ENCODE results near the gene WDR33.

WDR33 gene

DNA sequence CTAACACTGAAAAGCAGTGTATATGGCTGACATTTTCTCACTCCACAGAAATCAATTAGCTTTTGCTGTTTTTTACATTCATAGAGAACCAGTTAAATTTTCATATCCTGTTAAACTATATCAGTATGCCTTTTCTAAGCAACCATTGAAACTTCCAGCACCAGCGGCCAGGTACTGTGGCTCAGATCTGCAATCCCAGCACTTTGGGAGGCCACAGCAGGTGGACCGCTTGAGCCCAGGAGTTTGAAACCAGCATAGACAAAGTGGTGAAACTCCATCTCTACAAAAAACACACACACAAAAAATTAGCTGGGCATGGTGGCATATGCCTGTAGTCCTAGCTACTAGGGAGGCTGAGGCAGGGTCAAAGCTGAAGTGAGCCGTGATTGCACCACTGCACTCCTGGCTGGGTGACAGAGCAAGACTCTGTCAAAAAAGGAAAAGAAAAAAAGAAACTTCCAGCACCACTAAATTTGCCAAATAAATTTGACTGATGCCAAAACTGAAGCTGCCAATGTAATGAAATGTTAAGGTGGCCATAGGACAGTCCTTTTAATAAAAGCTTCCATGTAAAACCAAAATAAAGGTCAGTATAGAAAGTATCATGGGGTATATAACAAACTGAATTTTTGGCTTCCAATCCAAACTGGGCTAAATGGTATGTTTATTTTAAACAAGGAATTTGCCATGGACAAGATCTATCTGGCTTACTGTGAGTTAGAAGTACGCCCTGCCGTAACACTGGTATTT is 106.2 kb downstream of the WDR33 start:
- Histone ChIP-seq H3K27me3 (no peaks in the 10 kb centered on the region), H3K4me3 (ENCODE audit: low read depth in 1 of 2, low read length in 1 of 2) (no peak overlapping the region), H3K27ac (no peak overlapping the region), H3K4me1 (ENCODE audit: control insufficient read depth in 1 of 2, insufficient read depth in 1 of 2, low read depth in 1 of 2, low read length in 1 of 2) (peaks cover 28 to 30% of the 10 kb centered on the region in 2 experiments), H3K9me3 (no peaks in the 10 kb centered on the region), H3K36me3 (peaks cover 45% of the 10 kb centered on the region)
- TF ChIP-seq, protein P1, sequence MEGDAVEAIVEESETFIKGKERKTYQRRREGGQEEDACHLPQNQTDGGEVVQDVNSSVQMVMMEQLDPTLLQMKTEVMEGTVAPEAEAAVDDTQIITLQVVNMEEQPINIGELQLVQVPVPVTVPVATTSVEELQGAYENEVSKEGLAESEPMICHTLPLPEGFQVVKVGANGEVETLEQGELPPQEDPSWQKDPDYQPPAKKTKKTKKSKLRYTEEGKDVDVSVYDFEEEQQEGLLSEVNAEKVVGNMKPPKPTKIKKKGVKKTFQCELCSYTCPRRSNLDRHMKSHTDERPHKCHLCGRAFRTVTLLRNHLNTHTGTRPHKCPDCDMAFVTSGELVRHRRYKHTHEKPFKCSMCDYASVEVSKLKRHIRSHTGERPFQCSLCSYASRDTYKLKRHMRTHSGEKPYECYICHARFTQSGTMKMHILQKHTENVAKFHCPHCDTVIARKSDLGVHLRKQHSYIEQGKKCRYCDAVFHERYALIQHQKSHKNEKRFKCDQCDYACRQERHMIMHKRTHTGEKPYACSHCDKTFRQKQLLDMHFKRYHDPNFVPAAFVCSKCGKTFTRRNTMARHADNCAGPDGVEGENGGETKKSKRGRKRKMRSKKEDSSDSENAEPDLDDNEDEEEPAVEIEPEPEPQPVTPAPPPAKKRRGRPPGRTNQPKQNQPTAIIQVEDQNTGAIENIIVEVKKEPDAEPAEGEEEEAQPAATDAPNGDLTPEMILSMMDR (IDR thresholded peaks at IDR 0.05): no peak

DNA sequence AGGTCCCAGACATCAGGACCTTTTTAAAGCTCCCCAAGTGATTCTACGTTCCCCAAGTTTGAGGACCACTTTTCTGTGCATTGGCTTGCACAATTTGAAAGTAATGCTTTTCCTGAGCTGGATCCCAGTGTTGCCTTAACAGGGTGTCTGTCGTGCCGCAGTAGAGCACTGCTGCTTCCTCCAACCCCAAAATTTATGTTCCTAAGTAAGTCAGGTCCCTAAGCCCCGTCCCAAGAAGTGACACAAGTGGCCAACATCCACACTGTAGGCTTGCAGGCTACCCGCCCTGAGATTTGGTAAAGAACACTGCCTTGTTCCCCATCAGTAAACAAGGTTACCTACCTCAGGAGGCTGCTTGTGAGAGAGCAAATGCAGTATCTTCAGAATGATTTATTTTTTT is 107.7 kb downstream of the WDR33 start:
- H3K4me3 ChIP-seq (ENCODE audit: low read depth in 1 of 2, low read length in 1 of 2): no peak overlapping the region
- H3K9me3 ChIP-seq: no peaks in the 10 kb centered on the region
- H3K27me3 ChIP-seq: no peaks in the 10 kb centered on the region
- H3K27ac ChIP-seq: peak overlapping the region; percentile 16
- TF ChIP-seq, protein P1 (IDR thresholded peaks at IDR 0.05): no peak
- peaks cover 30% of the 10 kb centered on the region for H3K36me3 ChIP-seq
- peaks cover 28 to 30% of the 10 kb centered on the region in 2 experiments for H3K4me1 ChIP-seq (ENCODE audit: control insufficient read depth in 1 of 2, insufficient read depth in 1 of 2, low read depth in 1 of 2, low read length in 1 of 2)

DNA sequence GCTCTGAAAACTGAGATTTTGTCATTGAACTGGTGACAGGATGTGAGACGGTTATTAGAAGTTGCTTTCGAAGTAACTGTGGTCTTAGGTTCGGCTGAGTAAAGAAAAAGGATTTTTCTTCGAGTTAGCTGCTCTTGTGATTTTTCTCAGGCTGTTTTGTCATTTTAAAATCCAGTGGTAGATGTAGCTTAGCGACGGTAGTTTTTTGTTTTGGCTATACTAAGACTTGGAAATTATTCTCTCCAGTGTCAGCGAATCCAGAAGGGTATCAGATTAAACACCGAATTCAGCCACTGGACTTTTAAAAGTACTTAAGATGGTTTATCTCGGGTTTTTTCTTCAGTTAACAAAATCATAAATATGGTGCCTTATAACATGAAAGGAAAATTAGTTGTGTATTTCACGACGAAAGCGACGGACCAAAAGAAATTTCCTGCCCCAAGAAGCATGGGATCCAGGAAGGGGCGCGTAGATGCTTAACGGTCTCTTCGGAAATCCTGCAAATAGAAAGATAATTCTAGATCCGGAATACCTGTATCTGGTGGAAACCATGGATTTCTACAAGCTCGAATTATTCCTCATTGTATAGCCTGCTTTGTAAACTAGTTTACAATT is 108.5 kb downstream of the WDR33 start:
- Histone ChIP-seq H3K27me3 (no peaks in the 10 kb centered on the region), H3K4me3 (ENCODE audit: low read depth in 1 of 2, low read length in 1 of 2) (peak overlapping the region; percentile 61 to 84), H3K27ac (peak overlapping the region; percentile 97), H3K36me3 (peaks cover 22% of the 10 kb centered on the region), H3K4me1 (ENCODE audit: control insufficient read depth in 1 of 2, insufficient read depth in 1 of 2, low read depth in 1 of 2, low read length in 1 of 2) (peaks cover 28 to 30% of the 10 kb centered on the region in 2 experiments), H3K9me3 (no peaks in the 10 kb centered on the region)
- TF ChIP-seq, protein P1 (IDR thresholded peaks at IDR 0.05): no peak

DNA sequence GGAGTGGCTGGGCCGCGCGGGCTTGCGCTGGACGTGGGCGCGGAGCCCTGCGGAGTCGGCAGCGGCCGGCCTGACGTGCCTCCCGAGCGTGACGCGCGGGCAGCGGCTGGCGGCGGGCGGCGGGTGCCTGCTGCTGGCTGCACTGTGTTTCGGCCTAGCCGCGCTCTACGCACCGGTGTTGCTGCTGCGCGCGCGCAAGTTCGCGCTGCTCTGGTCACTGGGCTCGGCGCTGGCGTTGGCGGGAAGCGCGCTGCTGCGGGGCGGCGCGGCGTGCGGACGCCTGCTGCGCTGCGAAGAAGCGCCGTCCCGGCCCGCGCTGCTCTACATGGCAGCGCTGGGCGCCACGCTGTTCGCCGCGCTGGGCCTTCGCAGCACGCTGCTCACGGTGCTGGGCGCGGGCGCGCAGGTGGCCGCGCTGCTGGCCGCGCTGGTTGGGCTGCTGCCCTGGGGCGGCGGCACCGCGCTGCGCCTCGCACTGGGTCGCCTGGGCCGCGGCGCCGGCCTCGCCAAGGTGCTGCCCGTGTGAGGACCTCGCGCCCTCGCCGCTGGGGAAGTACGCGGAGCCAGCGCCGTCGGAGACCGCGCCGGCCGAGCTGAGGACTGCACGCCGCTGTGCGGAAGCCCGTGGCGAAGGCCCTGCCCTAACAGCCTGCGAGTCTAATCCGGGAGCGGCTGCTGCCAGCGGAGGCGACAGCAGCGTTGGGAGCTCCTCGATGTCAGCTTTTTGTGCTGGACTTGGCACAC is 109.1 kb downstream of the WDR33 start:
- TF ChIP-seq, protein P1 (IDR thresholded peaks at IDR 0.05): peak; percentile 82
- Histone ChIP-seq H3K4me1 (ENCODE audit: control insufficient read depth in 1 of 2, insufficient read depth in 1 of 2, low read depth in 1 of 2, low read length in 1 of 2) (peaks cover 28 to 30% of the 10 kb centered on the region in 2 experiments), H3K9me3 (no peaks in the 10 kb centered on the region), H3K36me3 (peaks cover 17% of the 10 kb centered on the region), H3K27me3 (no peaks in the 10 kb centered on the region), H3K27ac (peak overlapping the region; percentile 97), H3K4me3 (ENCODE audit: low read depth in 1 of 2, low read length in 1 of 2) (peak overlapping the region; percentile 61 to 84)

DNA sequence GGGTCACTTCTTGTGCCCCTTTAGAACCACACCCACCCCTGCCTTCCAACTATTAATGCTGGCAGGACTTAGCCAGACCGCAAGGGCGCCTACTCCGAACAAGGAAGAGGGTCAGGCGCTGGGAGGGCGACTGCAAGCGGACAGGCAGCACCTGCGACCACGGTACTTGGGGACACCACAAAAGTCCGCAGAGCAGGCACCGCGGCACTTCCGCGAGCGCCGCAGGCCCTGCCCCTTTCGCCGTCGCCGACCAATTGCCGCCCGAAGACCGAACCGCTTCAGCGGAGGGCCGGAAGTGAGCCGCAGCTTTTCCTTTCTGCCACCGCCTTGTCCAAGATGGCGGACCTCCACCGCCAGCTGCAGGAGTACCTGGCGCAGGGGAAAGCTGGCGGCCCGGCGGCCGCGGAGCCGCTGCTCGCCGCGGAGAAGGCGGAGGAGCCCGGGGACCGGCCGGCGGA is 109.7 kb downstream of the WDR33 start, which contains the start of gene SFT2D3:
TSS of gene SFT2D3 (plus strand) at position 305 of the 458 bp plus-strand sequence. CDS start at position 337, 32 bp downstream.
- H3K4me3 ChIP-seq (ENCODE audit: low read depth in 1 of 2, low read length in 1 of 2): peak within 1 kb of the TSS; percentile 61 to 84
- peaks cover 11% of the 10 kb centered on the region for H3K36me3 ChIP-seq
- TF ChIP-seq, protein P1 (IDR thresholded peaks at IDR 0.05): no peak
- H3K27me3 ChIP-seq: no peaks in the 10 kb centered on the region
- no peaks in the 10 kb centered on the region for H3K9me3 ChIP-seq
- H3K4me1 ChIP-seq (ENCODE audit: control insufficient read depth in 1 of 2, insufficient read depth in 1 of 2, low read depth in 1 of 2, low read length in 1 of 2): peaks cover 28 to 30% of the 10 kb centered on the region in 2 experiments
- peak within 1 kb of the TSS; percentile 97 for H3K27ac ChIP-seq
